Spleen (tissue), 11 donors: Measurements from ENCODE around the gene FCAMR. TPM values are rescaled to one million over a fixed set of nuclear protein-coding genes. Genes with fewer than 3 reads are reported as not detected.

ENCODE experiments used
- DNase-seq: peaks from one replicate; pipeline ENCODE4 v3.0.0-alpha.2; 2020
- H3K27ac ChIP-seq, 8 donors: fragments of 200-600 bp; sonication (generic) in 7 of 8; 1 replicate in 4 of 8; 2 replicates in 4 of 8; pipeline versions ENCODE4 v1.5.0 to v1.8.0; 2016 to 2021; ENCODE audit warnings: inconsistent platforms in 4 of 8, mild to moderate bottlenecking in 4 of 8, moderate library complexity in 1 of 8
- H3K27me3 ChIP-seq, 7 donors: fragments of 200-600 bp; sonication (generic) in 6 of 7; replicated peaks in 1 of 7; 1 replicate in 4 of 7; 2 replicates in 3 of 7; pipeline versions ENCODE4 v1.5.0 to v1.8.0; 2016 to 2021; ENCODE audit warnings: inconsistent platforms in 3 of 7, mild to moderate bottlenecking in 1 of 7
- H3K36me3 ChIP-seq, 6 donors: fragments of 200-600 bp; sonication (generic) in 5 of 6; 1 replicate in 4 of 6; 2 replicates in 2 of 6; pipeline versions ENCODE4 v1.5.0 to v1.8.0; 2016 to 2021; ENCODE audit warnings: inconsistent platforms in 2 of 6
- H3K4me1 ChIP-seq, 6 donors: fragments of 200-600 bp; sonication (generic) in 5 of 6; 1 replicate in 3 of 6; 2 replicates in 3 of 6; pipeline versions ENCODE4 v1.5.0 to v1.8.0; 2016 to 2021; ENCODE audit warnings: inconsistent platforms in 3 of 6
- H3K4me3 ChIP-seq, 8 donors: fragments of 200-600 bp; sonication (generic) in 7 of 8; 1 replicate in 4 of 8; 2 replicates in 4 of 8; pipeline versions ENCODE4 v1.5.0 to v1.8.0; 2016 to 2021; ENCODE audit warnings: inconsistent platforms in 4 of 8, mild to moderate bottlenecking in 4 of 8, moderate library complexity in 2 of 8
- H3K9me3 ChIP-seq, 8 donors: fragments of 200-600 bp; sonication (generic) in 7 of 8; 1 replicate in 4 of 8; 2 replicates in 4 of 8; pipeline versions ENCODE4 v1.5.0 to v1.8.0; 2016 to 2021; ENCODE audit warnings: inconsistent platforms in 4 of 8
- CTCF ChIP-seq, 11 experiments: fragments of 200-600 bp in 7 of 11; fragments of 450-650 bp in 4 of 11; sonication (generic) in 4 of 11; IDR thresholded peaks in 8 of 11; conservative IDR thresholded peaks in 3 of 11; 1 replicate in 7 of 11; 2 replicates in 4 of 11; pipeline versions ENCODE4 v1.4.0 to v1.8.0; 2016 to 2021; ENCODE audit warnings: antibody characterized with exemption in 11 of 11, inconsistent platforms in 4 of 11, mild to moderate bottlenecking in 1 of 11
- POLR2A ChIP-seq, 3 donors: fragments of 450-650 bp; IDR thresholded peaks; one replicate each; pipeline ENCODE4 v1.5.1; 2017; ENCODE audit warnings: antibody characterized with exemption in 3 of 3, mild to moderate bottlenecking in 1 of 3
- POLR2AphosphoS5 ChIP-seq, 3 donors: sonication (generic); formaldehyde crosslinking; IDR thresholded peaks; one replicate each; pipeline ENCODE4 v1.5.1; 2017; ENCODE audit warnings: antibody characterized with exemption in 3 of 3
- WGBS, 5 donors: extraction: QIAGEN DNeasy Blood & Tissue Kit in 3 of 5; methylation state at CpG; one replicate each; pipeline versions ENCODE4 v1.1.5 to v1.1.7; 2013 to 2018; 5-methylcytosine and 5-hydroxymethylcytosine counted together
- intact Hi-C: fragments of 100-400 bp; cut with DNase I; formaldehyde crosslinking; loops from one replicate; pipeline ENCODE4 v1.15.0; 2023; ENCODE audit warnings: low total_unique reads
- polyA plus RNA-seq, 3 donors: library from polyadenylated mRNA; stranded (reverse); fragments of 200-250 nt; gene quantifications; one replicate each; pipeline ENCODE4 v1.2.1, GENCODE V29; 2013
- total RNA-seq, 7 donors: library from RNA; depleted of rRNA in 3 of 7; stranded (reverse); fragments of >200 nt in 3 of 7; fragmentation: NEBNext Ultra II Directional in 4 of 7; extraction: Animal tissue kit (Norgen Biotek cat#: 25700) in 4 of 7; gene quantifications; one replicate each; pipeline versions ENCODE4 v1.1.0 to v1.2.1, GENCODE V29; 2016 to 2021
- donor health status: healthy with polysubstance abuse.
- donor health status: DM: no; HTN: no; CAD: no; lungs with moderate emphysema.
- donor health status: DM: no; HTN: no; CAD: no.
- donor health status: Bipolar disorder and iron deficiency.
- donor health status: healthy.
- donor health status: DM: no; HTN: no; CAD: no.
- donor health status: DM: yes; HTN: yes; CAD: no.

FCAMR gene
- total and polyA plus RNA-seq, 10 donors: 0.16 to 1.3 (median 0.38) TPM; not detected in 2

DNA sequence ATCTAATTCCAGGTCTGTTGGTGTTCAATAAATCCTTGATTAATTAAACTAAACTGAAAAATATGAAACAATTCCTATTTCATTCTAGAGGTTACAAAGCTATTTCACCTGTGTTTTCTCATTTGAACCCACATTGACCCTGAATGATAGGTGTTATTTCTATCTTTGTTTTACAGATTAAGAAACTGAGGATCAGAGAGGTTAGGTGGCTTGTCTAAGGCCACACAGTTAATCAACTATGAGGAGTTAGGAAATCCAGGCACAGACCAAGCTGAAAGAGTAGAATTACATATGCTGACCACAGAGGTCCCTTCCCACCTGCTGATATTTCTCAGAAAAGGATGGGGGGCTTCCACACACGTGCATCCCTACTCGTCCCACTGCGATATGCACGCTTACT lies 24.5 kb downstream of the FCAMR start:
- H3K9me3 ChIP-seq: peaks cover 0 to 4% (median 0%) of the 10 kb centered on the region in 8 donors
- 79 to 93% (median 89%) methylated on average over 4 of the region's 4 CpGs for WGBS, 5 donors
- peaks cover 0 to 5% (median 0%) of the 10 kb centered on the region in 6 donors for H3K4me1 ChIP-seq
- no peak for DNase-seq
- no peaks in the 10 kb centered on the region for H3K36me3 ChIP-seq
- no peaks in the 10 kb centered on the region for H3K27me3 ChIP-seq
- intact Hi-C loops: no loop called here
- TF ChIP-seq POLR2A (IDR thresholded peaks at IDR 0.05): no peak
- TF ChIP-seq POLR2AphosphoS5 (IDR thresholded peaks at IDR 0.05): no peak
- no peak for TF ChIP-seq CTCF (IDR thresholded peaks at IDR 0.05 in 8 of 11, conservative IDR thresholded peaks at IDR 0.05 in 3 of 11)
- H3K4me3 ChIP-seq: no peak overlapping the region
- H3K27ac ChIP-seq: no peak overlapping the region

DNA sequence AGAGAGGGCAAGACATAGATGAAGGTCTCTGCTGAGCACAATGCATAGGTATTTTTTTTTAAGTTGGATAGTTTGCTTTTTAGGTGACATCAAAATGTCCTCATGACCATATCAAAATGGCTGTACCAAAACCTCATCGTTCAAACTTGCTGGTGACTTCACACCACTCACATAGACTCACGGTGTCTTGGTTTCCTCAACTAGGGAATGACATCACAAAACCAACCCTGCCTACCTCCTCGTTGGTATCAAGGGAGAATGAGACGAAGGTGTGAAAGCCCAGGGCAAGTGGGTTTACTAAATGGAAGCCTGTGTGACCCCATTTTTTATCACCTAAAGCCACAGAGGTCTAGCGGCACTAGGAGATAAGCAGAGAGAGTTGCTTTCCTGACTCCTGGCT lies 25.6 kb downstream of the FCAMR start:
- Histone ChIP-seq H3K36me3 (no peaks in the 10 kb centered on the region), H3K9me3 (peaks cover 0 to 2% (median 0%) of the 10 kb centered on the region in 8 donors), H3K27ac (no peak overlapping the region), H3K4me3 (no peak overlapping the region), H3K27me3 (no peaks in the 10 kb centered on the region), H3K4me1 (peaks cover 0 to 5% (median 0%) of the 10 kb centered on the region in 6 donors)
- DNase-seq: no peak
- WGBS, 5 donors: 58 to 72% (median 65%) methylated on average over 5 of the region's 5 CpGs
- TF ChIP-seq POLR2AphosphoS5 (IDR thresholded peaks at IDR 0.05) (no peak), CTCF (IDR thresholded peaks at IDR 0.05 in 8 of 11, conservative IDR thresholded peaks at IDR 0.05 in 3 of 11) (no peak), POLR2A (IDR thresholded peaks at IDR 0.05) (no peak)
- intact Hi-C loops: no loop called here

DNA sequence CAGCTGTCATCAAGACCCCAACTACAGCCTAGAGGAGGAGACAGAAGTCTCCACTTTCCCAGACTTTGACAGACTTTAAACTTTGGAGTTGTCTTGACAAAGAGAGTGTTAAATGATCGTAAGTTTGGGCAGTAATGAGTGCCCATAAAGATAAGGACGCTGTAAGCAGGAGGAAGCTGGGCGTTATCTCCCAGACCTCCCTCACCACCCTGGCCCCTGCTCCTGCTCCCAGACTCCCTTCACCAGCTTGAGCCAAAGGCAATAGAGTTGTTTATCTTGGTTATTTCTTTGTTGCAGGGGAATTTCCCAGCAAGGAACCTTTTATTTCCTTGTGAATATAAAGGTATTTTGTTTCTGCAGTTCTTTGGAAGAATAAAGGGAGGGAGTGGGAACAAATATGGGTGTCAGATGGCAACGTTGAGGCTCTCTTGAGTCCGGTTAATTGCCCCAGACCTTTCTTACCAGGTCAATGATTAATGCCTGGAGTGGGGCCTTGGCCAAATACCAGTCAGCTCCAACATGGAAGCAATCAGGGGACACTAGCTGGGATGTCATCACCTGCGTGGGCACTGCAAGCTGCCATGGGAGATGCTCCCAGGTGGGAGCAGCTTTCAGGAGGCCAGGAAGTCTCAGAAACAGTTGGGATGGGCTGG lies 28.4 kb downstream of the FCAMR start:
- TF ChIP-seq POLR2A (IDR thresholded peaks at IDR 0.05) (no peak), POLR2AphosphoS5 (IDR thresholded peaks at IDR 0.05) (no peak), CTCF (IDR thresholded peaks at IDR 0.05 in 8 of 11, conservative IDR thresholded peaks at IDR 0.05 in 3 of 11) (no peak)

GRCh38 chr1:206940588-206940936 lies 29.7 kb downstream of the FCAMR start:
- Histone ChIP-seq H3K9me3 (no peaks in the 10 kb centered on the region), H3K4me3 (no peak overlapping the region), H3K4me1 (peaks cover 0 to 2% (median 0%) of the 10 kb centered on the region in 6 donors), H3K27me3 (no peaks in the 10 kb centered on the region), H3K36me3 (no peaks in the 10 kb centered on the region), H3K27ac (no peak overlapping the region)
- WGBS, 5 donors: 85 to 97% (median 92%) methylated on average over 3 of the region's 3 CpGs
- no peak for TF ChIP-seq POLR2A (IDR thresholded peaks at IDR 0.05)
- TF ChIP-seq CTCF (IDR thresholded peaks at IDR 0.05 in 8 of 11, conservative IDR thresholded peaks at IDR 0.05 in 3 of 11): no peak
- no peak for TF ChIP-seq POLR2AphosphoS5 (IDR thresholded peaks at IDR 0.05)
- intact Hi-C loops: no loop called here
- no peak for DNase-seq

More for the DNA sequence above, 28.4 kb downstream of the FCAMR start:
- 68 to 75% (median 72%) methylated on average over 6 of the region's 6 CpGs for WGBS, 5 donors
- Histone ChIP-seq H3K4me3 (no peak overlapping the region), H3K9me3 (no peaks in the 10 kb centered on the region), H3K36me3 (no peaks in the 10 kb centered on the region), H3K27ac (no peak overlapping the region), H3K27me3 (no peaks in the 10 kb centered on the region), H3K4me1 (peaks cover 0 to 5% (median 0%) of the 10 kb centered on the region in 6 donors)
- no peak for DNase-seq
- intact Hi-C loops: no loop called here
